ENCODE measurements around the gene CDC42EP2. TPM values are rescaled to one million over a fixed set of nuclear protein-coding genes. Genes with fewer than 3 reads are reported as not detected.

CDC42EP2 gene
- total RNA-seq, 4 donors from 2014 or later = 2.5 to 4.2 (median 3.4) TPM; not detected in 1

DNA sequence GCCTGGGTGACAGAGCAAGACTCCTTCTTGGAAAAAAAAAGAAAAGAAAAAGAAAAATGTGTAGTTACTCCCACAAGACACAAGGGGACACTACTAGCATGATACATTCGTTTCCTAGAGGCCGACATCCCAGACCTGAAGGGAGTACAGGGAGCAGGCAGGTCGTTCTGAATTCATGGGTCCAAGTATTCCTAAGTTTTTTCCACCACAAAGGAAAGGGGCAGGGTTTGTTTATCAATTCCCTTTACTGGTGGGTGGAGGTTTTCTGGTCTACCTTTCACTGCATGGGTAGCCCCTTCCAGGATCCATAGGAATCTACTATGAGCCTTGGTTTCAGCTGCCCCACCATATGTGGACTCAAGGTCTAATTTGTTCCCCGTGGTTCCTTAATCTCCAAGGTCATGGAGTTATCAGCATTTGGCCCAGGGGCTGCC, 51.7 kb downstream of the CDC42EP2 start:
- no peak overlapping the region for H3K4me3 ChIP-seq (ENCODE audit: low read depth, poor library complexity, severe bottlenecking)
- 2 to 7% methylated on average over 4 of the region's 4 CpGs for WGBS, 2 donors
- intact Hi-C loops (cut with DNase I; ENCODE audit: low total_unique reads) = no loop called here
- TF ChIP-seq POLR2A (IDR thresholded peaks at IDR 0.05) = no peak
- TF ChIP-seq, protein P1, sequence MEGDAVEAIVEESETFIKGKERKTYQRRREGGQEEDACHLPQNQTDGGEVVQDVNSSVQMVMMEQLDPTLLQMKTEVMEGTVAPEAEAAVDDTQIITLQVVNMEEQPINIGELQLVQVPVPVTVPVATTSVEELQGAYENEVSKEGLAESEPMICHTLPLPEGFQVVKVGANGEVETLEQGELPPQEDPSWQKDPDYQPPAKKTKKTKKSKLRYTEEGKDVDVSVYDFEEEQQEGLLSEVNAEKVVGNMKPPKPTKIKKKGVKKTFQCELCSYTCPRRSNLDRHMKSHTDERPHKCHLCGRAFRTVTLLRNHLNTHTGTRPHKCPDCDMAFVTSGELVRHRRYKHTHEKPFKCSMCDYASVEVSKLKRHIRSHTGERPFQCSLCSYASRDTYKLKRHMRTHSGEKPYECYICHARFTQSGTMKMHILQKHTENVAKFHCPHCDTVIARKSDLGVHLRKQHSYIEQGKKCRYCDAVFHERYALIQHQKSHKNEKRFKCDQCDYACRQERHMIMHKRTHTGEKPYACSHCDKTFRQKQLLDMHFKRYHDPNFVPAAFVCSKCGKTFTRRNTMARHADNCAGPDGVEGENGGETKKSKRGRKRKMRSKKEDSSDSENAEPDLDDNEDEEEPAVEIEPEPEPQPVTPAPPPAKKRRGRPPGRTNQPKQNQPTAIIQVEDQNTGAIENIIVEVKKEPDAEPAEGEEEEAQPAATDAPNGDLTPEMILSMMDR (IDR thresholded peaks at IDR 0.05) = no peak
- no peak for DNase-seq (ENCODE audit: low spot score in 2 of 2)

DNA sequence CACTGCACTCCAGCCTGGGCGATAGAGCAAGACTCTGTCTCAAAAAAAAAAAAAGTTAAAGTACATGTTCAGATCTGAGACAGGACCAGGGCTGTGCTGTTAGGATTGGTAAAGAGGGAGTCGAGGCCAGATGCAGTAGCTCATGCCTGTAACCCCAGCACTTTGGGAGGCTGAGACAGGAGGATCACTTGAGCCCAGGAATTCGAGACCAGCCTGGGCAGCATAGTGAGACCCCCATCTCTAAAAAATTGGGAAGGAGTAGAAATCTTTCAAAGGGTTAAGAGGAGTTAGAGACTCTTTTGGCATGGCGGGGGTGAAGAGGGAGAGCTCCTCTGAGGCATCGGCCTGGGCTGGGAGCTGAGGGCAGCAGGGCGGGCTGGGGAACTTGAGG, 56.0 kb downstream of the CDC42EP2 start:
- TF ChIP-seq POLR2A (IDR thresholded peaks at IDR 0.05) = no peak
- TF ChIP-seq, protein P1 (IDR thresholded peaks at IDR 0.05) = no peak
- no peak overlapping the region for H3K4me3 ChIP-seq (ENCODE audit: low read depth, poor library complexity, severe bottlenecking)
- intact Hi-C loops (cut with DNase I; ENCODE audit: low total_unique reads) = loop anchor here (5.0 kb wide), 1 partner anchor 147 kb away; no protein-coding TSS in a partner anchor
- no peak for DNase-seq (ENCODE audit: low spot score in 2 of 2)
- 75 to 77% methylated on average over 6 of the region's 6 CpGs for WGBS, 2 donors

Other genes starting within 250 kb of the CDC42EP2 start
- gene CDCA5, start 230.8 kb upstream of the CDC42EP2 start, total RNA-seq = 1 to 10 TPM; 1.0 to 2.4 (median 1.7) TPM
- 10 to 100 TPM; 45.8 to 72.3 (median 54.8) TPM for gene ZFPL1, start 230.6 kb upstream of the CDC42EP2 start, total RNA-seq
- 100 to 1,000 TPM; 373 to 932 (median 648) TPM for gene VPS51, start 218.7 kb upstream of the CDC42EP2 start, total RNA-seq
- 100 to 1,000 TPM; 118 to 374 (median 160) TPM for gene TM7SF2, start 203.0 kb upstream of the CDC42EP2 start, total RNA-seq
- gene ZNHIT2, start 197.2 kb upstream of the CDC42EP2 start, total RNA-seq = 10 to 100 TPM; 10.7 to 24.9 (median 17.7) TPM
- 1,000 to 10,000 TPM in 2 of 4 donors, 100 to 1,000 TPM in 2; 574 to 1,562 (median 887) TPM for gene FAU, start 192.7 kb upstream of the CDC42EP2 start, total RNA-seq
- gene MRPL49, start 192.5 kb upstream of the CDC42EP2 start, total RNA-seq = 100 to 1,000 TPM in 1 of 4 donors, 10 to 100 TPM in 3; 61.0 to 107 (median 82.4) TPM
- gene SYVN1, start 180.3 kb upstream of the CDC42EP2 start, total RNA-seq = 10 to 100 TPM; 21.9 to 60.3 (median 47.8) TPM
- gene SPDYC, start 144.6 kb upstream of the CDC42EP2 start, total RNA-seq = not detected
- gene CAPN1, start 132.9 kb upstream of the CDC42EP2 start, total RNA-seq = 100 to 1,000 TPM; 284 to 464 (median 363) TPM
- gene POLA2, start 52.9 kb upstream of the CDC42EP2 start, total RNA-seq = 10 to 100 TPM in 1 of 4 donors, 1 to 10 TPM in 3; 6.7 to 11.2 (median 7.6) TPM
- gene DPF2, start 19.0 kb downstream of the CDC42EP2 start, total RNA-seq = 10 to 100 TPM; 20.6 to 36.4 (median 26.1) TPM
- gene TIGD3, start 39.9 kb downstream of the CDC42EP2 start, total RNA-seq = under 1 TPM in 3 of 4 donors, not detected in 1; 0.19 to 0.26 (median 0.20) TPM
- 1 to 10 TPM; 1.8 to 8.0 (median 5.3) TPM for gene SLC25A45, start 67.8 kb downstream of the CDC42EP2 start, total RNA-seq
- 100 to 1,000 TPM in 2 of 4 donors, 10 to 100 TPM in 2; 81.8 to 135 (median 112) TPM for gene FRMD8, start 71.8 kb downstream of the CDC42EP2 start, total RNA-seq
- 100 to 1,000 TPM; 147 to 645 (median 301) TPM for gene NEAT1, start 107.9 kb downstream of the CDC42EP2 start, total RNA-seq
- over 10,000 TPM in 1 of 4 donors, 1,000 to 10,000 TPM in 3; 5,806 to 14,299 (median 7,416) TPM for gene MALAT1, start 184.2 kb downstream of the CDC42EP2 start, total RNA-seq
- gene SCYL1, start 210.2 kb downstream of the CDC42EP2 start, total RNA-seq = 100 to 1,000 TPM in 1 of 4 donors, 10 to 100 TPM in 3; 73.1 to 103 (median 89.5) TPM
- gene LTBP3, start 243.5 kb downstream of the CDC42EP2 start, total RNA-seq = 100 to 1,000 TPM in 2 of 4 donors, 10 to 100 TPM in 2; 71.9 to 113 (median 100) TPM

All from lower leg skin (tissue), 4 donors.